ENCODE data around the gene MMP7. TPM values are rescaled to one million over a fixed set of nuclear protein-coding genes. Genes with fewer than 3 reads are reported as not detected.

MMP7 gene
- polyA plus RNA-seq, 1 of the 3 experiments (the other 2 are of a cell fraction): 0.13 TPM

- Histone ChIP-seq H3K4me2 (no peak overlapping the region), H3K27ac (ENCODE audit: low read depth in 2 of 2, low read length in 1 of 2) (no peak overlapping the region), H3K36me3 (replicated peaks in 1 of 2; ENCODE audit: control insufficient read depth in 1 of 2, insufficient read depth in 2 of 2, low read length in 1 of 2) (no peaks in the 10 kb centered on the region), H3K4me3 (ENCODE audit: low read depth in 2 of 2, low read length in 1 of 2) (no peak overlapping the region), H3K9ac (no peak overlapping the region), H3K4me1 (ENCODE audit: control insufficient read depth in 1 of 2, insufficient read depth in 2 of 2, low read depth in 1 of 2, low read length in 1 of 2) (no peaks in the 10 kb centered on the region), H3K27me3 (ENCODE audit: insufficient read depth) (no peaks in the 10 kb centered on the region), H3F3A (replicated peaks; ENCODE audit: insufficient read depth) (peaks cover 7% of the 10 kb centered on the region), H3K9me3 (0 out of 2 replicates have a peak, but pooled peaks cover 2% of the 10 kb centered on the region), H3K9me2 (no peaks in the 10 kb centered on the region), H2AFZ (ENCODE audit: low read depth) (no peak overlapping the region), H3K79me2 (ENCODE audit: insufficient read depth) (no peaks in the 10 kb centered on the region), H4K20me1 (ENCODE audit: insufficient read depth) (no peaks in the 10 kb centered on the region)
- 22% methylated on average over 1 of the region's 1 CpG for WGBS (ENCODE audit: low lambda C conversion rate)
- TF ChIP-seq FOXM1 (IDR thresholded peaks at IDR 0.05; ENCODE audit: low read depth) (no peak), RAD21 (IDR thresholded peaks at IDR 0.05; ENCODE audit: low read length) (no peak), SIN3A (IDR thresholded peaks at IDR 0.05; ENCODE audit: borderline replicate concordance, low read depth, low read length) (no peak), JUND (IDR thresholded peaks at IDR 0.05) (no peak), RXRA (IDR thresholded peaks at IDR 0.05; ENCODE audit: borderline replicate concordance, low read depth) (no peak)
- TF ChIP-seq, protein P1, sequence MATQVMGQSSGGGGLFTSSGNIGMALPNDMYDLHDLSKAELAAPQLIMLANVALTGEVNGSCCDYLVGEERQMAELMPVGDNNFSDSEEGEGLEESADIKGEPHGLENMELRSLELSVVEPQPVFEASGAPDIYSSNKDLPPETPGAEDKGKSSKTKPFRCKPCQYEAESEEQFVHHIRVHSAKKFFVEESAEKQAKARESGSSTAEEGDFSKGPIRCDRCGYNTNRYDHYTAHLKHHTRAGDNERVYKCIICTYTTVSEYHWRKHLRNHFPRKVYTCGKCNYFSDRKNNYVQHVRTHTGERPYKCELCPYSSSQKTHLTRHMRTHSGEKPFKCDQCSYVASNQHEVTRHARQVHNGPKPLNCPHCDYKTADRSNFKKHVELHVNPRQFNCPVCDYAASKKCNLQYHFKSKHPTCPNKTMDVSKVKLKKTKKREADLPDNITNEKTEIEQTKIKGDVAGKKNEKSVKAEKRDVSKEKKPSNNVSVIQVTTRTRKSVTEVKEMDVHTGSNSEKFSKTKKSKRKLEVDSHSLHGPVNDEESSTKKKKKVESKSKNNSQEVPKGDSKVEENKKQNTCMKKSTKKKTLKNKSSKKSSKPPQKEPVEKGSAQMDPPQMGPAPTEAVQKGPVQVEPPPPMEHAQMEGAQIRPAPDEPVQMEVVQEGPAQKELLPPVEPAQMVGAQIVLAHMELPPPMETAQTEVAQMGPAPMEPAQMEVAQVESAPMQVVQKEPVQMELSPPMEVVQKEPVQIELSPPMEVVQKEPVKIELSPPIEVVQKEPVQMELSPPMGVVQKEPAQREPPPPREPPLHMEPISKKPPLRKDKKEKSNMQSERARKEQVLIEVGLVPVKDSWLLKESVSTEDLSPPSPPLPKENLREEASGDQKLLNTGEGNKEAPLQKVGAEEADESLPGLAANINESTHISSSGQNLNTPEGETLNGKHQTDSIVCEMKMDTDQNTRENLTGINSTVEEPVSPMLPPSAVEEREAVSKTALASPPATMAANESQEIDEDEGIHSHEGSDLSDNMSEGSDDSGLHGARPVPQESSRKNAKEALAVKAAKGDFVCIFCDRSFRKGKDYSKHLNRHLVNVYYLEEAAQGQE (IDR thresholded peaks at IDR 0.05; ENCODE audit: low read depth, low read length): no peak
- TF ChIP-seq, protein P2, sequence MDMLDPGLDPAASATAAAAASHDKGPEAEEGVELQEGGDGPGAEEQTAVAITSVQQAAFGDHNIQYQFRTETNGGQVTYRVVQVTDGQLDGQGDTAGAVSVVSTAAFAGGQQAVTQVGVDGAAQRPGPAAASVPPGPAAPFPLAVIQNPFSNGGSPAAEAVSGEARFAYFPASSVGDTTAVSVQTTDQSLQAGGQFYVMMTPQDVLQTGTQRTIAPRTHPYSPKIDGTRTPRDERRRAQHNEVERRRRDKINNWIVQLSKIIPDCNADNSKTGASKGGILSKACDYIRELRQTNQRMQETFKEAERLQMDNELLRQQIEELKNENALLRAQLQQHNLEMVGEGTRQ (IDR thresholded peaks at IDR 0.05; ENCODE audit: borderline replicate concordance, low read depth, low read length): no peak
- DNase-seq: no peak
- ChIA-PET POLR2A (no interaction called here), CTCF (no interaction called here)
Observed at GRCh38 chr11:102566112-102566511, 35.6 kb upstream of the MMP7 start.

DNA sequence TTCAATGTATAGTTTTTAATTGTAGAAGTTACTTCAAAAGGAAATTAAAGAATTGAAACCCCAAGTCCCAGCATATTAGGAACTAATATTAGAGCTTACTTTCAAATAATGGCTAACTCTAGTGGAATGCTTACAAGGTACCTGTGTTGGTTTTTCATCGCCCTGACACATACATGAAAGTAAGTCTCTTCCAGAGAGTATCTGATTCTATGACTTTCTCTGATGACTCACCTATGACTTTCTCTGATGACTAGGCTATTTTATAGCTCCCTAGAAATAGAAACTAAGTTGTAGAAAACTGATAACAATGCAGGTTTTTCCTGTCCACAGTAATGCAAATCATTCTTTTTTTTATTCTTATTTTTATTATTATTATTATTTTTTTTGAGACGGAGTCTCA, 33.6 kb upstream of the MMP7 start:
- no peak overlapping the region for H3K4me2 ChIP-seq
- DNase-seq: no peak
- CTCF ChIA-PET: no interaction called here

More for the DNA sequence above, 33.6 kb upstream of the MMP7 start:
- Histone ChIP-seq H4K20me1 (ENCODE audit: insufficient read depth) (no peaks in the 10 kb centered on the region), H3K27ac (ENCODE audit: low read depth in 2 of 2, low read length in 1 of 2) (peak overlapping the region in 1 of 2 experiments; percentile 15; a peak in 1 of 4 replicates), H3K4me3 (ENCODE audit: low read depth in 2 of 2, low read length in 1 of 2) (no peak overlapping the region), H3K4me1 (ENCODE audit: control insufficient read depth in 1 of 2, insufficient read depth in 2 of 2, low read depth in 1 of 2, low read length in 1 of 2) (no peaks in the 10 kb centered on the region; a peak in 1 of 4 replicates), H3K9me2 (no peaks in the 10 kb centered on the region), H2AFZ (ENCODE audit: low read depth) (no peak overlapping the region), H3K36me3 (replicated peaks in 1 of 2; ENCODE audit: control insufficient read depth in 1 of 2, insufficient read depth in 2 of 2, low read length in 1 of 2) (no peaks in the 10 kb centered on the region), H3F3A (replicated peaks; ENCODE audit: insufficient read depth) (peaks cover 7% of the 10 kb centered on the region), H3K79me2 (ENCODE audit: insufficient read depth) (no peaks in the 10 kb centered on the region), H3K9ac (no peak overlapping the region), H3K27me3 (ENCODE audit: insufficient read depth) (no peaks in the 10 kb centered on the region), H3K9me3 (0 out of 2 replicates have a peak, but pooled peaks cover 2% of the 10 kb centered on the region)
- WGBS (ENCODE audit: low lambda C conversion rate): 14% methylated on average over 2 of the region's 2 CpGs
- POLR2A ChIA-PET: no interaction called here
- TF ChIP-seq, protein P3, sequence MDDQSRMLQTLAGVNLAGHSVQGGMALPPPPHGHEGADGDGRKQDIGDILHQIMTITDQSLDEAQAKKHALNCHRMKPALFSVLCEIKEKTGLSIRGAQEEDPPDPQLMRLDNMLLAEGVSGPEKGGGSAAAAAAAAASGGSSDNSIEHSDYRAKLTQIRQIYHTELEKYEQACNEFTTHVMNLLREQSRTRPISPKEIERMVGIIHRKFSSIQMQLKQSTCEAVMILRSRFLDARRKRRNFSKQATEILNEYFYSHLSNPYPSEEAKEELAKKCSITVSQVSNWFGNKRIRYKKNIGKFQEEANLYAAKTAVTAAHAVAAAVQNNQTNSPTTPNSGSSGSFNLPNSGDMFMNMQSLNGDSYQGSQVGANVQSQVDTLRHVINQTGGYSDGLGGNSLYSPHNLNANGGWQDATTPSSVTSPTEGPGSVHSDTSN (IDR thresholded peaks at IDR 0.05): peak; percentile 48; the same call in 1 of the 2 replicates
- TF ChIP-seq YY1 (IDR thresholded peaks at IDR 0.05; ENCODE audit: low read depth) (no peak), FOSL2 (IDR thresholded peaks at IDR 0.05; ENCODE audit: borderline replicate concordance, low read depth) (peak; percentile 97), MEF2A (IDR thresholded peaks at IDR 0.05; ENCODE audit: borderline replicate concordance, low read depth) (peak; percentile 53; the same call in 1 of the 2 replicates), TEAD4 (IDR thresholded peaks at IDR 0.05; ENCODE audit: borderline replicate concordance, insufficient read depth) (no peak), JUND (IDR thresholded peaks at IDR 0.05) (peak; percentile 90), TCF12 (IDR thresholded peaks at IDR 0.05) (peak; percentile 53; the same call in 1 of the 2 replicates)

All from SK-N-SH (cell line).